Activated gamma-delta T cell treated with anti-CD3 and anti-CD28 coated beads, Interleukin-2, amount 50 U/mL, for 16 hours (primary cell): ENCODE results near the gene NODAL.
A peak's percentile ranks its signal among the peaks of the same experiment; 100 is the strongest.

Experiments
- DNase-seq: peaks from one replicate; pipeline ENCODE4 v3.0.0-alpha.2; 2020; ENCODE audit warnings: low read depth

The NODAL gene

DNA sequence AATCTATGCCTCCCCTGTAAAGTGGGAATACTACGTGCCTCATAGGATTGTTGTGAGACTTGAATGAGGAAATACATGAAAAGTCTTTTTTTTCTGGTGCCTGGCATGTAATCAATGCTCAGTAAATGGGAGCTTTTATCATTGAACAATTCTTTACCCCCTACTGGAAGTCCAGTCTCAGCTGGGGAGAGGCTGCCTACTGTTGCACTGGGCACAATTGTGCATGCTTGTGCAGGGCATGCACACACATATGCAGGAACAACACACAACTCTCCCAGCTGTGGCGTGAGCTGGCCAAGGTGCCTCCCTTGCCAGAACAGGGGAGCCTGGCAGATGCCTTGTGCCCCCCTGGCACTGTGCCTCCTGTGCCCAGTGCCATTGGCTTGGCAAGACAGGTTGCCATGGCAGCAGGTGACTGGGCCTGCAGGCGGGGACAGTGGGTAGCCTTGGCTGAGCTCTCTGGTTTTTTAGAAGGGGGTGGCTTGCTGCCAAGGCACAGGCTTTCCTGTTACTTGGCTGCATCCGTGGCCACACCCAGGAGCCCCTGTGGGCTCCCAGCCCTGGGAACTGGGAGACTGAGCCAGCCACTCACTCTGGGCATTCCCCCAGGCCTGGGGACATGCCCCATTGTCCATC, 21.0 kb upstream of the NODAL start:
- no peak for DNase-seq

DNA sequence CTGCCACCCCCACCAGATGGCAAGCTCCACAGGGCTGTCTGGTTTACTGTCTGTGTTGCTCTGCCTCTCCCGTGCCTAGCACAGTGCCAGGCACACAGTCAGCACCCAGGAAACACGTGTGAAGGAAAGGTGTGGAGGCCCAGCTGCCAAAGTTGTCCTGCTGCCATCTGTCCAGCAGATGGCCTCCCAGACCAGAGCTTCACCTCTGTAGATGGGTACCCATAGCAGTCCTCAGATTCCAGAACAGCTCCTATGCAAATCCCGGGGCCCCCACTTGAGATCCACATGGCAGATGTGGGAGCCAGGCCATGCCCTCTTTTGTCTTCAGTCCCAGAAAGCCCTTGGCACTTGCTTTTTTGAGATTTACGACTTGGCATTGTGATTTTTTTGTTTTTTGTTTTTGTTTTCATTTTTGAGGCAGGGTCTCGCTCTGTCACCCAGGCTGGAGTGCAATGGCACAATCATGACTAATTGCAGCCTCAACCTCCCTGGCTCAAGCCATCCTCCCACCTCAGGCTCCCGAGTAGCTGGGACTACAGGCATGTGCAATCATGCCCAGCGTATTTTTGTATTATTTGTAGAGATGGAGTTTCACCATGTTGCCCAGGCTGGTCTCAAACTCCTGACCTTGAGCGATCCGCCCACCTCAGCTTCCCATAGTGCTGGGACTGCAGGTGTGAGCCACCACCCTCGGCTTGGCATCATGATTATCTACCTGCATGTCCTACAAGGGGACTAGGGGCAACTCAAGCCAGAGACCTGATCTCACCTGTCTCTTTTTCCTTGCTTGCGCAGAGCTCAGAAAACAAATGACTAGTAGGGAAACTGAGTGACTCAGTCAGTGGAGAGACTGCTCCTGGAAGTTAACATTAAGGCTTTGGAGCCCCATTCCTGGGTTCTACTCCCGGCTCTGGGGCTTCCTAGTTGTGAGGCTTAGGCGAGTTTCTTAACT, 20.2 kb upstream of the NODAL start:
- peak; percentile 22 for DNase-seq

DNA sequence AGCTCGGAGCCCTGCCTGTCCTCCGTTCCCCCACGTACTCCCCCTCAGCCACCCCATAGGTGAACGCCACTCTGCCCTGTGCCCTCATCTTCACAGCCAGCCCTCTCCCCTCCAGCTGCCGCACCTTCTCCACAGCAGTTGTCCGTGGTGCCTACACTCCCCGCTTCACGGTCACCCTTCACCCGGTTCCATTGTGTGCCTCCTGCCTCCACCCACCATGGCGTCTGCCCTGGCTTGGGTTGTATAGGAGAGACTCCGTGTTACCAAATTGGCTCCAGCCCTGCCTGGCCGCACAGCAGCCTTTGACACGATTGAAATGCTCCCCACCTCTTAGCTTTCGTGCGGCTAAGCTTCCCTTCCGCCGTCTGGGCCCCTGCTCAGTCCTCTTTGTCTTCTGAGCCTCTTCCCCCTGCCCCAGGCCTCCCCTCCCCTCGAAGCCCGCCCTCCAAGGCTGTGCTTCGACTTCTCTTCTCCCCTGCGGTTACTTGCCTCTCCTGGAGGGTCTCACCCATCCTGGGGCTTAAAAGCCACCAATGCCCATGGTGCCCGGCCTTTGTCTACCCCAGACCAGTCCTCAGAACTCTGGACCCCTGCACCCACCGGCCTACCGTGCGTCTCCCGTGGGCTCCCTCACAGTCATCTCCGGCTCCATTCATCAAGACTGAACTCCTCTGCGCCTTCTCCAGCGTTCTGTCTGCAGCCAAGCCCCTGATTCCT, 18.5 kb upstream of the NODAL start:
- no peak for DNase-seq

DNA sequence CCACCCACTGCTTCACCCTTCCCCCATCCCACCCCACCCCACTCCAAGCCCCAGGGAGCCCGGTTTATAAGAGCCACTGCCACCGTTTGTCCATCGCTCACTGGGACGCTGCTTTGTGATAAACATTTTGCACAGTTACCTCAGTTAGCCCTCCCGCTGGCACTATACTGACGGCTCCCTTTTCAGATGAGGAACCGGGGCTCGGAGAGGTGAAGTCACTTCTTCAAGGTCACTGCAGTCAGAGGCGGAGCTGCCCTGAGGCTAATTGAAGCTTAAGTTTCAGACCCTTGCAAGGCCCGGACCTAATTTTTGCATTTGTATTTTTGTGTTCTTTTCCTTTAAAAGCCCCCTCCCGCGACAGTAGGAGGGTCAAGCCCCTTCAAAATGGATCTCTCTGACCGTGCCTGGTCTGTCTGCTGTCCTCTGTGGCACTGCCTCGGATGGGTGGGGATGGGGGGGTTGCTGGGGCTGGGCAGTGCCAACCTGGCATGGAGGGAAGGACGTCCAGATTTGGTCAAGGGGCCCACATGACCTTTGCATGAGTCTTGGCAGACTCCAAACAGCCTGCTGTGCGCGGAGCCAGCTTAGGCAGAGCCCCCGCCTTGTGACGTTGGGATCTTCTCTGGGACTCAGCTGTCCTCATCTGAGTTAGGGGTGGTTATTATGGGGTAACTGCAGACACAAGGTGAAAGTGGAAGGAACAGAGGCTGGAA, 17.7 kb upstream of the NODAL start:
- no peak for DNase-seq

DNA sequence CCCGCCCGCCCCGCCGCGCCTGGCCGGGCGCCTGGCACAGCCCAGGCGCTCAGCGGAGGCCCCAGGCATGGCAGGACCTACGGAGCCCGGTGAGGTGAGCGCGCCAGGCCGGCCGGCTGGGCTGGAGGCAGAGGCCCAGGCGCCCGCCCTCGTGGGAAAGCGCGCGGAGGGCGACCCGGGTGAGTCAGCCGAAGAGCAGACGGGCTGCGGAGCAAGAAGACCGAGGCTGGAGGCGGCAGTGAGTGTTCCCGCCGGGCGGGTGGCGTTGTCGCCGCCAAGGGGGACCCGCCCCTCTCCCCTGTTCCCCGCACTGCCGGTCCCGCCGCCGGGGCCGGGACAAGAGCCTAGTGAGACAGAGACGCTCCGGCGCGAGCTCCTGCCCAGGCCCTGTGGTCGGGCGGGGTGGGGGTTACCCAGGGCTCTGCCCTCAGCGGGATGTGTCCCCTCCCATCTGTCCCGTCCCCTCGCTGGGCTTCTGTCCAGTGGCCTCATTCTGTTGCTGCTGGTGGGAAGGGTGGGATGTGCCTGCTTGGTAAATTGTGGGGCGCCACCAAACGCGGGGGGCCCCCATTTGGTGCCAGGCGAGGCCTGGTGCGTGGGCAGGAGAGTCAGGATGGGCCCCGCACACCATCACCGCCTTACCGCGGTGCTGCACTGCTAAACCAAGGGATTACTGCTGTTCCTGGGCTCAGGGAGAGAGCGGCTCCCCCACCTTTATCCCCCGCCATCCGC, 17.0 kb upstream of the NODAL start:
- DNase-seq, result peak; percentile 28

DNA sequence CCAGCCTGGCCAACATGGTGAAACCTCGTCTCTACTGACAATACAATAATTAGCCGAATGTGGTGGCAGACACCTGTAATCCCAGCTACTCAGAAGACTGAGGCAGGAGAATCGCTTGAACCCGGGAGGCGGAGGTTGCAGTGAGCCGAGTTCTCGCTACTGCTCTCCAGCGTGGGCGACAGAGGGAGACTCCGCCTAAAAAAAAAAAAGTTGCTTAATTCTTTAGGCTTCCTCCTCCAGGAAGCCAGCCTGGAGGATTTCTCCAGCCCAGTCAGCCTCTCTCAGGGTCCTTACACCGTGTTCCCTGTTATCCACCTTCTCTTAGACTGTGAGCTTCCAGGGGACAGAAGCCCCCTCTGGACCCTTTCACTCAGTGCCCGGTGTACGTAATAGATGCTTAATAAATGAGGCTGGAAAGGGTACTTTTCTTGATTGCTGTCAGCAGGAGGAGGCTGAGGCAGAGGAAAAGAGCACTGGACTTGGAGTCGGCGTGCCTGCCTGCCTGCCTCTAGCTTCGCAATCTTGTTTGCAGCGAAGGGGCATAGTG, 16.4 kb upstream of the NODAL start:
- no peak for DNase-seq

DNA sequence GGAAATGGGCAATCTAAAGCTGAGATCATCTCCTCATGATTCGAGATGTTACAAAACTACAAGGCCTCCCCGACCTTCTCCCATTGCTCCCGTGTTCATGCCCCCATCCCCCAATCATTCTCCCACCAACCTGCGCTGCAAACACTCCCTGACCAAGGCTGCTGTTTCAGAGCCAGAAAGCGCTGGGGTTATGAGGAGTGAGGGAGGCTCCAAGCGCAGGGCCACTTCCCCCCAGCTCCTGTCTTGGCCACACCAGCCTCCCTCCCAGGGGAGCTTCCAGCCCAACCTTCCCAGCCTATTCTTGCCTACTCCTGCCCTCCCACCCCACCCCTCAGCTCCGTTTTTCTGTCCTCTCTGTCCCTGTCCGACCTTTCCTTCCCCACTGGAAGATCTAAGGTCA, 14.7 kb upstream of the NODAL start:
- no peak for DNase-seq

DNA sequence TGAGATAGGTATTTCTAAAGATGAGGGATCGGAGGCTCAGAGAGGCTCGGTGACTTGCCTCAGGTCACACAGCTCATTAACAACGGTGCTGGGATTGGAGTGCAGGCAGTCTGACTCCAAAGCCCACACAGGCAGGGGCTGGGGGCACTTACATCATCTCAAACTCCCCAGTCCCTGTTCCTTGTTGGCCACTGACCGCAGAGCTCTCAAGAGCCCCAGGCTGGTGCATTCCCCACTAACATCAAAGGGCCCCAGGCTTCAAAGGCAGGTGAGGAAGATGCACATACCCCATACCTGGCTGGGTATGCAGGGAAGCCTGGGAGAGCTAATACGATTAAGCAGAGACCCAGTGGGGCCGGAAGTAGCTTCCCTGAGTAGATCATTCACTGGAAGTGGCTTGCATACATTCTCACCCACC, 13.7 kb upstream of the NODAL start:
- DNase-seq, result no peak

DNA sequence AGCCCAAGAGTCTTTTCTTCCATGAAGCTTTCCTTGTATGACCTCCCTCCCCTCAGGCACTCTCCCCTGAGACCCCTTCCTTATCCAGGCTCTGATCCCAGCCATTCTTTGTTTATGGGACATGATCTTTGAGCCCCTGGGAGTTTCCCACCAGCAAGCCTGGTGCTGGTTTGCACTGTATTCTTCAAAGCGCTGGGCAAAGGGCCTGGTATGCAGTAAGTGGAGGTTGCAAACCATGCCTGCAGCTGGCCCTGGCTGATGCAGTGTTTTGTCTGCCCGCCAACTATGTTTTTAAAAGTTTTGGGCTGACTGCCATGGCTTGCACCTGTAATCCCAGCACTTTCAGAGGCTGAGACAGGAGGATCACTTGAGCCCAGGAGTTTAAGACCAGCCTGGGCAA, 6.8 kb upstream of the NODAL start:
- DNase-seq, result no peak

DNA sequence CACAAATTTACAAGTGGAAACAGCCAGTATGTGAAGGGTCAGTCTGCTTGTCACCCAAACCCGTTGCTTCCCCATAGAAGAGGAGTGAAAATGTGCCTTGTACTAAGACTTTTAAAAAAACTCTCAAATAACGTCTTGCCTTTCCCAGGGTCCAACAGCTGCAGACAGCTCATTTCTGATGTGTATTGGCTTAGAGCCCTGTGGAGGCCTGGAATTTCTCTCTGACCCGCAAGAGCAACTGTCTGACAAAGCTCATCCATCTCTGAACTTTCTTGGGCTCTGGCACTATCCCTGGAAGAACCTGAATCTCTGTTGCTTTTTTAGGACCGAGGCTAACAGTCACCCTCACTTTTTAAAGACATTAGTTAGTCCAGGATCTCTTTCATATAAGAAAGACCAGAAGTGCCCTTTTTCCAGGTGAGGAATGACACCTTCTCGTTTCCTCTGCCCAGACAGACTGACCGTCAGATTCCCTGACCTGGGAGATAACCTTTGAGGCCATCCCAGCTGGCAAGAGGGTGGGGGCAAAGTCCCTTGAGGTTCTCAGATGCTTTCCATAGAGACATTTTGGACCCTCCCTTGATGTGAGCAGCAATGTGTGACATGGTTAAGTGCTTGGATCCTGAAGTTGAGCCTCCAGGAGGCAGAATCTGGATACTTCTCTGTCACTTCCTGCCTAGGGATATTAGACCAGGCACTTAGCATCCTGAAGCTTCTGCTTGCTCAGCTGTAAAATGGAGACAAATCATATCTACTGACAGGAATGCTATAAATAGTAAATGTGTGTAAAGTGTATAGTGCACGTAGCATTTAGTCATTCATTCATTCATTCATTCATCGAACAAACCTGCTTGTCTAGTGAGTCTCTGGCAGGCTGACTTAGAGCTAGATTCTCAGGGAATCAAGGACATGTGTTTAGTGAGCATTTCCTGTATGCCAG, 4.5 kb upstream of the NODAL start:
- no peak for DNase-seq

DNA sequence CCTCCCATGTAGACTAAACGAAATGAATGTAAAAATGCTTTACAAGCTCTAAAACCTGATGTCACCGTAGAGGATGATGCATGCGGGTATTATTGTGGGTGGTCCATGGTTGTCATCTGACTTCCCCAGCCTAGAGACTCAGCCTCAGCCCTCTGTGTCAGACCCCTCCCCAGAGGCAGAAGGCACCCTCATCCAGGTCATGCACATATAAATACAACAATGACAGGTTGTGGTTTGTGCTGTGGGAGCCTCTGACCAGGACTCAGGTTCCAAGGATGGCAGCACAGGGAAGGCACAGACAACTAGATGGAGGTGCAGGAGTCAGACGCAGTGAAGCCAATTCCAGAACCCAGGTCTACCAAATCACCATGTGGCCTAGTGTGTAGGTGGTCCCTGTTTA, 3.3 kb upstream of the NODAL start:
- DNase-seq, result no peak

DNA sequence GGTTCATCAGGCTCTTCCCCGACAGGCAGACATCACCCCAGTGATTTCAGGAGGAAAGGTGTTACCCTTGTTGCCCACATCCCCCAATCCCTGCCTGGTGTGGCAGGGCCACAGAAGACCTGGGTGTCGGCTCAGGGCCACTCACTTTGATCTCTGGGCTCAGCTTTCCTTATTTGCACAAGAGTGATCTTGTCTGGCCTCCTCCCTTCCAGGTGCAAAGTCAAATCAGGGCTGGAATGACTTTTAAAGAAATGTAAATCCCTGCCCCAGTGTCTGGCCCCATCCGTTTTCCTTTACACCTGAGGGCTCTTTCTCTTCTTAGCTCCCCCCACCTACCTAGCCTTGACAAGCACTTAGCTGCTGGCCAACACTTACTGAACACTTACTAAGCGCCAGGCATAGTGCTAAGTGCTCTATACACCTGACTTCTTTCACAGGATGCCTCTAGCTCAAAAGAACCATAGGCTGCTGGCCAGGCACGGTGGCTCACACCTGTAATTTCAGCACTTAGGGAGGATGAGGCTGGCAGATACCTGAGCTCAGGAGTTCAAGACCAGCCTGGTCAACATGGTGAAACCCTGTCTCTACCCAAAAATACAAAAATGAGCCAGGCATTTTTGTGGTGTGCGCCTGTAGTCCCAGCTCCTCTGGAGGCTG, 979 bp upstream of the NODAL start:
- no peak for DNase-seq

DNA sequence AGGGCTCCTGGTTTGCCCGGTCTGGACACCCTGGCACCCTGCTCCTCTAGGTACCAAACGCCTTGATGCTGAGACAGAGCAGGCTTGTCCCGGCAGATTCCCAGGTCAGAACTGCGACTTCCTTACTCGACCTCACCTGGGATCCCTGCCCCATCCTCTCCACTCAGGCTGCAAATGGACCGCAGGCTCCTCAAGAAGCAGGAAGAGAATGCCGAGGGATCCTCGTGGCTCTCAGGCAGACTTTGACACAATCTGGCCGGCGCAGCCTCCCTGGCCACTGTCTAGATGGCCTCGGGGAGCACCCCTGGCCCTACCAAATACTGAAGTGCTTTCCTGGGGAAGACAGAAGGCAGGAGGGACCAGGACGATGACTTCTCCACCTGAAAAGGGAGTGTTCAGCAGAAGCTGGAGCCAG, 421 bp upstream of the NODAL start:
- DNase-seq, result no peak

DNA sequence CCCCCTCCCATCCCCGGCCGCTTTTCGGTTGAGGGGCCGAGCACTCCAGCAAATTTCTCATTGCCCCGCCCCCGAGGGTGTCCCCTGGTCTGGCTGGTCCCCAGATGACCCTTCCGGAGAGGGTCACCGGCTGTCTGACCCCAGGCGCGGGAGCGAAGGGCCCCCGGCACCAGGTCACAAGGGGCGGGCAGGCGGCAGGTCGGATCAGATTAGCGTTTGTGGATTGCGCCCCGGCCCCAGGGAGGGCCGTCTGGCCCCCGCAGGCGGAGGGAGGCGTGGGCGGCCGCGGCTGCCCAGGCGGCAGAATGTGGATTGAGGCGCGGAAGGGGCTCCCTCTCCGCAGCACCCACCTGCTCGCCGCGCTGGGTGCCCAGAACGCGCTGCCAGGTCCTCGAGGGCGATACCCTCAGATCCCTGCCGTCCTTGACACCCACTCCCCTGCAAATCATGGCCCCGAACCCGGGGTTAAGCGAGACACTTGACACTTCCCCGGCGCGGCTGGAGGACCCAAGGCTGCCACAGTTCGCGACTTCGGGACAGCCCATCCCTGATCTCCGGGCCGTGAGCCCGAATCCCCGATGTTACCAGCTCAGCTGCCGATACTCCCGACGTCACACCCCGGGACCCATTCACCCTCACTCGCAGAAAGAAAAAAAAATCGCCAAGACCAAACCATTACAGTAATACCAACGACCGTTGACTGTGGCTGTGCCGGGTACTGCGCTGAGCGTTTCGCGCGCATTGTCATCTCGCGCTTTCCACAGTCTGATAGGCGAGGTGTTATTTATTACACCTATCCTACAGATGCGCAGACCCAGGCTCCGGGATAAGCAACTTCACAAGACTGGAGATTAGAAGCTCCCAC, 953 bp downstream of the NODAL start:
- no peak for DNase-seq

DNA sequence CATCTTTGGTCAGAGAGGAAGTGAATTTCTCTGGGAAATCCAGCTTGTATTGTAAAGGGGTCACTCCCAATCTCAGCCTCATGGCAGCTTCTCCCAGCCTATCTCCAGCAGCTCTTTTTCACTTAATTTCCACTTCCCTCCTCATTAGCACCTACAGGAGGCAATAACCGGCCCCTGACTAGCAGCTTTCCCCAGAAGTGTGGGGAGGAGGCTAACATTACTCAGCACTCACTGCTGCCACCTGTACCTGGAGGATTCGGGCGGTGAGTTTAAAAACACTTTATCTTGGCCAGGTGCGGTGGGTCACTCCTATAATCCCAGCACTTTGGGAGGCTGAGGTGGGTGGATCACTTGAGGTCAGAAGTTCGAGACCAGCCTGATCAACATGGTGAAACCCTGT, 3.8 kb downstream of the NODAL start:
- no peak for DNase-seq

DNA sequence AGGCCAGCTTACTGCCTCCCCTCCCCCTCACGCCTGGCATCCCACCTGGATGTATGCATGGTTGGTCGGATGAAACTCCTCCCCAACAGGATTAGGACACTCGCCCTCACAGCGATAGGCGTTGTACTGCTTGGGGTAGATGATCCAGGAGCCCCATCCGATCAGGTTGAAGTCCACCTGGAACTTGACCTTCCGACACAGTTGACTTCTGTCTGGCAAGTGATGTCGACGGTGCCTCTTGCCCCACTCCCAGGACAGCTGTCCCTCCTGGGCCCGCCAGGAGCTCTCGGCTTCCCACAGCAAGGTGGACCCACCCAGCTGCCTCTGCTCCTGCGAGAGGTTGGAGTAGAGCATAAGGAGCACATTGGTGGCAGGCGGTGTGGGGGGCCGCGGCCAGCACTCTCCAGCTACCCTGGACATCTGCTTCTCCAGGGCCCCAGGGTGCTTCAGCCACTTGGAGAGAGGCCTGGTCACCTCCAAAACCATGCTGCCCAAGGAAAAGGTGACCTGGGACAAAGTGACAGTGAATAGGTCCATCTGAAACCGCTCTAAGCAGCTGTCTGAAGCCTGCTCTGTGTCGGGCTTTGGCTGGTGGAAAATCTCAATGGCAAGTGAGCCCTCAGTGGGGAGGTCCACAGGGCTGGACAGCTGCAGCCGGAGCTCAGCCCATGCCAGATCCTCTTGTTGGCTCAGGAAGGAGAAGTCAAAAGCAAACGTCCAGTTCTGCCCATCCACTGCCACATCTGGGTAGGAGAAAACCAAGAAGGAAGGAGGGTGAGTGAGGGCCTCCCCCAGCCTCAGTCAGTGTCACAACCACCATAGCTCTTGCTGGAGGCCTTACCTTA, 6.0 kb downstream of the NODAL start:
- DNase-seq, result no peak

DNA sequence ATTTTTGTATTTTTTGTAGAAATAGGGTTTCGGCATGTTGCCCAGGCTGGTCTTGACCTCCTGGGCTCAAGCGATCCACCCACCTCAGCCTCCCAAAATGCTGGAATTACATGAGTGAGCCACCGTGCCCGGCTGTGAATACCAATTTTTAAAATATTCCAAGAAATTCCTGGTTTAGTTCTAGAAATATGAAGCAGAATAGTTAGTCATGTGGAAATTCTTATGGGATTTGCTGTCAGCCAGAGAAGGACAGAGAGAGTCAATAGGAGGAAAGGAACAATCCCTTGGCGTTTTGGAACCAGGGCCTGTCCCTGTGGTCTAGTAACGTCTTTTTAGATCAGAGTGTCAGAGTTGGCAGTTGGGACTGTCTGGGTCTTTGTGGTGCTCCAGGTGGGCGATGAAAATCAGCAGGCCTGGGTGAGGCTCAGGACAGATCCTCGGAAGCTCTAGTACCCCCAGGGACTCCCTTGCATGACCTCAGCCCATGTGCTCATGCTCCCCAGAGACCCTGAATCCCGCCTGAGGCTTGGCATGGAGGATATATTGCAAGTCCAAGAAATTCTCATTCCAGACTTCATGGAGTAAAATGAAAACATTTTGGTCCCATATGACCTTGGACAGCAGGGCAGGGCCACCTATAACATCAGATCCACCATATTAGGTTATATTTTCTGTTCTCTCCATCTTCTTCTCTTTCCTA, 7.8 kb downstream of the NODAL start:
- DNase-seq, result no peak
